Uterus (tissue), 4 donors: Measurements from ENCODE around the gene EYS. TPM values are rescaled to one million over a fixed set of nuclear protein-coding genes. Genes with fewer than 3 reads are reported as not detected.

Source experiments
- DNase-seq, 2 donors: peaks; one replicate each; pipeline ENCODE4 v3.0.0-alpha.2; 2019 to 2020
- H3K27ac ChIP-seq, 2 donors: fragments of 200-600 bp; sonication (generic); 1 replicate in 1 of 2; 2 replicates in 1 of 2; pipeline ENCODE4 v1.5.1; 2016 to 2018
- H3K27me3 ChIP-seq, 2 donors: fragments of 200-600 bp; sonication (generic); one replicate each; pipeline ENCODE4 v1.5.1; 2018 to 2019; ENCODE audit warnings: control low read depth in 1 of 2
- H3K36me3 ChIP-seq, 2 donors: fragments of 200-600 bp; sonication (generic); one replicate each; pipeline ENCODE4 v1.5.1; 2019; ENCODE audit warnings: control low read depth in 1 of 2
- H3K4me1 ChIP-seq, 2 donors: fragments of 200-600 bp; sonication (generic); one replicate each; pipeline ENCODE4 v1.5.1; 2018 to 2019; ENCODE audit warnings: control low read depth in 1 of 2
- H3K4me3 ChIP-seq, 2 donors: fragments of 200-600 bp; sonication (generic); 1 replicate in 1 of 2; 2 replicates in 1 of 2; pipeline ENCODE4 v1.5.1; 2018 to 2019; ENCODE audit warnings: mild to moderate bottlenecking in 1 of 2
- H3K9me3 ChIP-seq, 2 donors: fragments of 200-600 bp; sonication (generic); one replicate each; pipeline ENCODE4 v1.5.1; 2019; ENCODE audit warnings: control low read depth in 1 of 2
- CTCF ChIP-seq, 4 experiments: fragments of 200-600 bp in 2 of 4; fragments of 450-650 bp in 2 of 4; sonication (generic) in 2 of 4; IDR thresholded peaks; one replicate each; pipeline ENCODE4 v1.5.1; 2016 to 2019; ENCODE audit warnings: antibody characterized with exemption in 4 of 4, mild to moderate bottlenecking in 2 of 4, moderate library complexity in 1 of 4
- POLR2A ChIP-seq, 2 donors: fragments of 450-650 bp; IDR thresholded peaks; one replicate each; pipeline ENCODE4 v1.6.1; 2016; ENCODE audit warnings: antibody characterized with exemption in 2 of 2, mild to moderate bottlenecking in 1 of 2, moderate library complexity in 1 of 2
- intact Hi-C: fragments of 100-400 bp; cut with DNase I; formaldehyde crosslinking; loops from one replicate; pipeline ENCODE4 v1.15.1; 2023; ENCODE audit warnings: low total_unique reads
- total RNA-seq, 4 donors: library from RNA; depleted of rRNA in 3 of 4; stranded (reverse); fragments of >200 nt in 3 of 4; gene quantifications; one replicate each; pipeline versions ENCODE4 v1.1.0 to v1.2.4, GENCODE V29; 2014 to 2023
- donor health status: DM: yes; HTN: yes; CAD: no.

Gene EYS
- total RNA-seq, 4 donors from 2014 or later, result 1.3 TPM; not detected in 3

- no peak for DNase-seq
- Histone ChIP-seq H3K4me3 (no peak overlapping the region), H3K27ac (no peak overlapping the region), H3K27me3 (no peaks in the 10 kb centered on the region), H3K9me3 (no peaks in the 10 kb centered on the region), H3K4me1 (no peaks in the 10 kb centered on the region), H3K36me3 (no peaks in the 10 kb centered on the region)
- TF ChIP-seq POLR2A (IDR thresholded peaks at IDR 0.05), result no peak
- TF ChIP-seq CTCF (IDR thresholded peaks at IDR 0.05), result no peak
- intact Hi-C loops, result no loop called here
These were observed 1153.7 kb downstream of the EYS start for GRCh38 chr6:64553249-64553786.

DNA sequence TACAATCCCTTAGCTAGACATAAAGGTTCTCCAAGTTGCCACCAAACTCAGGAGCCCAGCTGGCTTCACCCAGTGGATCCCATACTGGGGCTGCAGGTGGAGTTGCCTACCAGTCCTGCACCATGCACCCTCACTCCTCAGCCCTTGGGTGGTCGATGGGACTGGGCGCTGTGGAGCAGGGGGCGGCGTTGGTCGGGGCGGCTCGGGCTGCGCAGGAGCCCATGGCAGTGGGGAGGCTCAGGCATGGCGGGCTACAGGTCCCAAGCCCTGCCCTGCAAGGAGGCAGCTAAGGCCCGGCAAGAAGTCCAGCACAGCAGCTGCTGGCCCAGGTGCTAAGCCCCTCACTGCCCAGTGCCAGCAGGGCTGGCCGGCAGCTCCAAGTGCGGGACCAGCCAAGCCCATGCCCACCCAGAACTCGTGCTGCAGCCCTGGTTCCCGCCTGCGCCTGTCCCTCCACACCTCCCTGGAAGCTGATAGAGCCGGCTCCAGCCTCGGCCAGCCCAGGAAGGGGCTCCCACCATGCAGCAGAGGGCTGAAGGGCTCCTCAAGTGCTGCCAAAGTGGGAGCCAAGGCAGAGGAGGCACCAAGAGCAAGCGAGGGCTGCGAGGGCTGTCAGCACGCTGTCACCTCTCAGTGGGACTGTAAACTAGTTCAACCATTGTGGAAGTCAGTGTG is 1159.3 kb downstream of the EYS start:
- Histone ChIP-seq H3K4me1 (no peaks in the 10 kb centered on the region), H3K4me3 (no peak overlapping the region), H3K27ac (no peak overlapping the region), H3K27me3 (no peaks in the 10 kb centered on the region), H3K9me3 (no peaks in the 10 kb centered on the region), H3K36me3 (no peaks in the 10 kb centered on the region)
- intact Hi-C loops, result no loop called here
- TF ChIP-seq POLR2A (IDR thresholded peaks at IDR 0.05), result no peak
- DNase-seq, result no peak

DNA sequence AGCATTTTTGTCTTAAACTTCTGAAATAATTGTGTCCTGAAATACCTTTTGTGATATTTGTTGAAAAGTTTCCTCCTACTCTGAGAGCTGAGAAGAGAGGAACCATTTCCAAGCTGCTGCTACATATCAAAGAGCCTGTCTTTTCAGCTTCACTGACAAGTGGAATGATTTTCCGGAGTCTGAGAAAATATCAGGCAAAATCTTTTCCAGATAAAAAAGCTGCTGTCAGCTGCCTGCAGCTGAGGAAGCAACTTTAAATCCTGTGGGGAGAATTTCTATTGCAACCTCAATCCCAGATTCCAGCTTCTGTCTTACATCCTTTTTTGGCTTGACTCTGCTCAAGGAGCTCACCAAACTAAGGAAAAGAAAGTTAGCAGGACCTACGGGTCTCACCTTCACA is 1167.1 kb downstream of the EYS start:
- no peak for TF ChIP-seq POLR2A (IDR thresholded peaks at IDR 0.05)
- no peak for TF ChIP-seq CTCF (IDR thresholded peaks at IDR 0.05)
- H3K9me3 ChIP-seq, result no peaks in the 10 kb centered on the region
- intact Hi-C loops, result no loop called here
- H3K27ac ChIP-seq, result no peak overlapping the region
- H3K36me3 ChIP-seq, result no peaks in the 10 kb centered on the region
- DNase-seq, result no peak
- H3K4me3 ChIP-seq, result no peak overlapping the region
- no peaks in the 10 kb centered on the region for H3K4me1 ChIP-seq
- no peaks in the 10 kb centered on the region for H3K27me3 ChIP-seq

DNA sequence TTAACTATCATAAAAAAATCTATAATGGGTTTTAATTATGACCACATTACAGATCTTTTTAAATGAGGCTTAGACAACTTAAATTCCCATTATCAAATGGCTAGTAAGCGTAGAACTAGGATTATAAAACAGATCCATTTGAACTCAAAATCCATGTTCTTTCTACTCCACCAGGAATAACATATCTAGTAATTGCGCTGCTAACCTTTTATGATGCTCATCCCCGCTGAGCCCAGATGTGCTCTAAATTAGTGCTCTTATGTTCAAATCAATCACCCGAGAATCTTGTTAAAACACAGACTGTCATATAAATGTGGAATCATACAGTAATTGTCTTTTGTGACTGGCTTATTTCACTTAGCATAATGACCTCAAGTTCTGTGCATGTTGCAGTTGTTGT is 1168.3 kb downstream of the EYS start:
- H3K36me3 ChIP-seq, result no peaks in the 10 kb centered on the region
- H3K4me3 ChIP-seq, result no peak overlapping the region
- intact Hi-C loops, result no loop called here
- H3K27me3 ChIP-seq, result no peaks in the 10 kb centered on the region
- TF ChIP-seq CTCF (IDR thresholded peaks at IDR 0.05) (no peak), POLR2A (IDR thresholded peaks at IDR 0.05) (no peak)
- H3K27ac ChIP-seq, result no peak overlapping the region
- H3K4me1 ChIP-seq, result no peaks in the 10 kb centered on the region
- DNase-seq, result no peak
- H3K9me3 ChIP-seq, result no peaks in the 10 kb centered on the region

DNA sequence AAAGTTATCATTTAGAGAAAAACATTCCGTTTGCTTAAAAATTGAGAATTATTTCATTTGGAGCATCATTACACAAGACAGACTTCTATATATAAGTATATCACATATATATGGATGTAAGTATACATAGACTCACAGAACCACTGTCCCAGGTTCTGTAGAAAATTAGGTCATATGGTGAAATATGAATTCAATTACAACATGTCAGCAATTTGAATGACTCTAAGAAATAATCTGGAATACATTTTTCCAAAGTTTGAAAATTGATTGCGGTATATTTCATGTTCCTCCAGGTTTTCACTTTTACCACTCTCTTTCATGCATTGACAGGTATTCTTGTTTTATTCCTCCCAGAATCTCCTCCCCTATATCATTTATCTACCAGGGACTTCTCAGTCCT is 1179.1 kb downstream of the EYS start:
- no peaks in the 10 kb centered on the region for H3K9me3 ChIP-seq
- TF ChIP-seq POLR2A (IDR thresholded peaks at IDR 0.05), result no peak
- no peak for TF ChIP-seq CTCF (IDR thresholded peaks at IDR 0.05)
- no peak overlapping the region for H3K27ac ChIP-seq
- H3K36me3 ChIP-seq, result no peaks in the 10 kb centered on the region
- no peaks in the 10 kb centered on the region for H3K27me3 ChIP-seq
- intact Hi-C loops, result no loop called here
- H3K4me1 ChIP-seq, result no peaks in the 10 kb centered on the region
- no peak for DNase-seq
- no peak overlapping the region for H3K4me3 ChIP-seq
